Sigmoid colon (tissue), 4 donors: Measurements from ENCODE around the gene EFR3B.

ENCODE experiments used
- CTCF ChIP-seq, 4 experiments: fragments of 450-650 bp in 3 of 4; fragments of 200-600 bp in 1 of 4; IDR thresholded peaks; one replicate each; pipeline ENCODE4 v1.5.1; 2016 to 2019; ENCODE audit warnings: antibody characterized with exemption in 4 of 4, mild to moderate bottlenecking in 3 of 4, moderate library complexity in 2 of 4
- EP300 ChIP-seq, 4 donors: sonication (generic); formaldehyde crosslinking; IDR thresholded peaks; one replicate each; pipeline ENCODE4 v1.6.1; 2017; ENCODE audit warnings: antibody characterized with exemption in 4 of 4
- POLR2A ChIP-seq, 2 donors: fragments of 450-650 bp; IDR thresholded peaks; one replicate each; pipeline ENCODE4 v1.6.1; 2016; ENCODE audit warnings: antibody characterized with exemption in 2 of 2, mild to moderate bottlenecking in 2 of 2, moderate library complexity in 2 of 2

- TF ChIP-seq POLR2A (IDR thresholded peaks at IDR 0.05) (no peak), CTCF (IDR thresholded peaks at IDR 0.05) (no peak), EP300 (IDR thresholded peaks at IDR 0.05) (no peak)
Measured at GRCh38 chr2:25146896-25147295, 105.0 kb downstream of the EFR3B start.
